Activated CD4-positive, CD25-positive, alpha-beta regulatory T cell treated with anti-CD3 and anti-CD28 coated beads, Interleukin-2, amount 50 U/mL, for 72 hours (primary cell): ENCODE data around the gene S100A16.

Experiments used
- DNase-seq: peaks from one replicate; pipeline ENCODE4 v3.0.0; 2021

Gene S100A16

DNA sequence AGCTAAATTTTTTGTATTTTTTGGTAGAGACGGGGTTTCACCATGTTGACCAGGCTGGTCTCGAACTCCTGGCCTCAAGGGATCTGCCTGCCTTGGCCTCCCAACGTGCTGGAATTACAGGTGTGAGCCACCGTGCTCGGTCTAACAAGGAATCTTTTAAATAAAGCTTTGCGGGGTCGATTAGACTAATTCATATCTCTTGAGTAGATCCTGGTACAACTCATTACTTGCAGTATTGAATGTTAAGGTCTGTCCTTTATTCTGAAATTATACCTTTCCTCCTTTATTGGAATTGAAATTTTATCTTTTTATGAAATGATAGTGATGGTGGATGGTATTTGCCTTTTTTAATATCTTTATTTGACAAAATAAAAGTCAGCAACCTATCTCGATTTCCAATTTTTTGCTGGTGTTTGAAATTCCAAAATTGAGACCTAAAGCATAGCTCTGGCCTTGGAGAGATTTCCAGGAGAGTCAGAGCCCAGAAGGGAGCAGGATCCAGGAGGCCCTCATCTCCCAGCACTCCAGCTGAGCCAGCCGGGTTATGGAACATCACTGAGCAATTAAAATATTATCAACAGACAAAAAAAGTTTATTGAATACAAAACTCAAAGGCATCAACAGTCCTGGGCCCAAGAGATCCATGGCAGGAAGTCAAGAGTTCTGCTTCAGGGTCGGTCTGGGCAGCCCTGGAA lies 52.0 kb downstream of the S100A16 start:
- DNase-seq: no peak

DNA sequence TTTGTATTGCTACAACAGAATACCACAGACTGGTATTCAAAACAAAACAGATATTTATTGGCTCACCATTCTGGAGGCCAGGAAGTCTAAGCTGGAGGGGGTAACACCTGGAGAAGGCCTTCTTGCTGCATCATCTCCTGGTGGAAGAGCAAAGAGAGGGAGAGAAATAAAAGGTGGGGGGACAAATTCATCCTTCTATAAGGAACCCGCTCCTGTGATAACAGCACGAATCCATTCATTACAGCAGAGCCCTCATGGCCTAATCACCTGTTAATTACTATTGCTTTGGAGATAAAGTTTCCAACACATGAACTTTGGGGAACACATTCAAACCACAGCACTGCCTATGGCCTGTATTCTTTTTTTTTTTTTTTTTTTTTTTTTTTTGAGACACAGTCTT lies 52.7 kb downstream of the S100A16 start:
- no peak for DNase-seq

DNA sequence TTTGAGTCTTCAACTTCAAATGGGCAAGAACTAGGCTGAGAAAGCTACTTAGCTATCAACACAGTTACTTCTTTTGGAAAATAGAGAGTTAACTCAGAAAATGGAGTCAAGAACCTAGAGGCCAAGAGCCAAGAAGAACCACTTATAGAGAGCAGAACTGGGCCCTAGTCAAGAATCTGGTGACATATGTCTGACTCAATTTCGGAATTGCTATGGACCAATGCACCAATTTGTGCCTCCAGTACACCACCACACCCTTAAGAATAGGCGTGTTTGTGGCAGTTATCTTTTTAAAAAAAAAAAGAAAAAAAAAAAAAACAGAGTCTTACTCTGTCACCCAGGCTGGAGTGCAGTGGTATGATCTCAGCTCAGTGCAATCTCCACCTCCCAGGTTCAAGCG lies 55.1 kb downstream of the S100A16 start:
- no peak for DNase-seq
